ENCODE data around the gene RRM1.
"Not testable (repeated sequence)": the region's sequence is repeated elsewhere in the genome, so short reads cannot be mapped to it uniquely, and the experiment has no call there.

Gene RRM1

GRCh38 chr11:4094348-4095291 lies at the start of gene RRM1:
RRM1 (plus strand) TSS chr11:4094799; CDS start chr11:4095013, 214 bp downstream.
- FAIRE-seq: peak; percentile 34

GRCh38 chr11:4044976-4045646 lies 49.5 kb upstream of the RRM1 start:
- no peak for DNase-seq (ENCODE audit: low spot score)
- no peak for FAIRE-seq

More at GRCh38 chr11:4094348-4095291, at the start of gene RRM1:
- DNase-seq (ENCODE audit: low spot score): peak; percentile 85

GRCh38 chr11:4048340-4048739 lies 46.3 kb upstream of the RRM1 start:
- FAIRE-seq (no peak), DNase-seq (ENCODE audit: low spot score) (no peak)

GRCh38 chr11:4049006-4049405 lies 45.6 kb upstream of the RRM1 start:
- no peak for FAIRE-seq
- no peak for DNase-seq (ENCODE audit: low spot score)

GRCh38 chr11:4050138-4050537 lies 44.5 kb upstream of the RRM1 start:
- no peak for FAIRE-seq
- DNase-seq (ENCODE audit: low spot score): no peak

- not testable (repeated sequence) for FAIRE-seq; DNase-seq (ENCODE audit: low spot score)
These were observed 41.4 kb upstream of the RRM1 start for GRCh38 chr11:4053200-4053599.

GRCh38 chr11:4054643-4055042 lies 40.0 kb upstream of the RRM1 start:
- FAIRE-seq: no peak

GRCh38 chr11:4059424-4059823 lies 35.2 kb upstream of the RRM1 start:
- FAIRE-seq (no peak), DNase-seq (ENCODE audit: low spot score) (no peak)

More at GRCh38 chr11:4054643-4055042, 40.0 kb upstream of the RRM1 start:
- DNase-seq (ENCODE audit: low spot score): no peak

- no peak for DNase-seq (ENCODE audit: low spot score)
- no peak for FAIRE-seq
These were observed 34.2 kb upstream of the RRM1 start for GRCh38 chr11:4060182-4060923.

- DNase-seq (ENCODE audit: low spot score): no peak
- no peak for FAIRE-seq
These were observed 32.9 kb upstream of the RRM1 start for GRCh38 chr11:4061700-4062099.

GRCh38 chr11:4063348-4063747 lies 31.3 kb upstream of the RRM1 start:
- DNase-seq (ENCODE audit: low spot score): no peak
- no peak for FAIRE-seq

GRCh38 chr11:4064278-4064955 lies 30.2 kb upstream of the RRM1 start:
- FAIRE-seq: no peak
- no peak for DNase-seq (ENCODE audit: low spot score)

- FAIRE-seq (no peak), DNase-seq (ENCODE audit: low spot score) (no peak)
These were observed 29.5 kb upstream of the RRM1 start for GRCh38 chr11:4065086-4065485.

- DNase-seq (ENCODE audit: low spot score) (no peak), FAIRE-seq (no peak)
These were observed 28.8 kb upstream of the RRM1 start for GRCh38 chr11:4065601-4066377.

GRCh38 chr11:4066910-4067309 lies 27.7 kb upstream of the RRM1 start:
- no peak for FAIRE-seq
- DNase-seq (ENCODE audit: low spot score): no peak

- no peak for FAIRE-seq
- no peak for DNase-seq (ENCODE audit: low spot score)
These were observed 25.6 kb upstream of the RRM1 start for GRCh38 chr11:4068962-4069361.

- DNase-seq (ENCODE audit: low spot score): no peak
These were observed 23.3 kb upstream of the RRM1 start for GRCh38 chr11:4071325-4071724.

GRCh38 chr11:4071914-4072313 lies 22.7 kb upstream of the RRM1 start:
- DNase-seq (ENCODE audit: low spot score): no peak

More at GRCh38 chr11:4071325-4071724, 23.3 kb upstream of the RRM1 start:
- FAIRE-seq: no peak

GRCh38 chr11:4072668-4073285 lies 21.8 kb upstream of the RRM1 start:
- DNase-seq (ENCODE audit: low spot score) (peak; percentile 50), FAIRE-seq (peak; percentile 50)

More at GRCh38 chr11:4071914-4072313, 22.7 kb upstream of the RRM1 start:
- no peak for FAIRE-seq

GRCh38 chr11:4074266-4074665 lies 20.3 kb upstream of the RRM1 start:
- FAIRE-seq (no peak), DNase-seq (ENCODE audit: low spot score) (no peak)

Measured in RCC 7860 (cell line).